Neural progenitor cell (in vitro differentiated cells): ENCODE data around the gene RBM11.

ENCODE experiments used
- EZH2 ChIP-seq: fragments of 200-600 bp; sonication (generic); IDR thresholded peaks from 2 replicates; pipeline ENCODE4 v1.6.1; 2017; ENCODE audit warnings: antibody characterized with exemption, mild to moderate bottlenecking, moderate library complexity
- EZH2phosphoT487 ChIP-seq: fragments of 200-600 bp; sonication (generic); IDR thresholded peaks from 2 replicates; pipeline ENCODE4 v1.6.1; 2017; ENCODE audit warnings: antibody characterized with exemption
- TF ChIP-seq, protein P1 (sequence below): fragments of 200-600 bp; sonication (generic); IDR thresholded peaks from 2 replicates; pipeline ENCODE4 v1.5.1; 2017; ENCODE audit warnings: antibody characterized with exemption, mild to moderate bottlenecking

- TF ChIP-seq, protein P1, sequence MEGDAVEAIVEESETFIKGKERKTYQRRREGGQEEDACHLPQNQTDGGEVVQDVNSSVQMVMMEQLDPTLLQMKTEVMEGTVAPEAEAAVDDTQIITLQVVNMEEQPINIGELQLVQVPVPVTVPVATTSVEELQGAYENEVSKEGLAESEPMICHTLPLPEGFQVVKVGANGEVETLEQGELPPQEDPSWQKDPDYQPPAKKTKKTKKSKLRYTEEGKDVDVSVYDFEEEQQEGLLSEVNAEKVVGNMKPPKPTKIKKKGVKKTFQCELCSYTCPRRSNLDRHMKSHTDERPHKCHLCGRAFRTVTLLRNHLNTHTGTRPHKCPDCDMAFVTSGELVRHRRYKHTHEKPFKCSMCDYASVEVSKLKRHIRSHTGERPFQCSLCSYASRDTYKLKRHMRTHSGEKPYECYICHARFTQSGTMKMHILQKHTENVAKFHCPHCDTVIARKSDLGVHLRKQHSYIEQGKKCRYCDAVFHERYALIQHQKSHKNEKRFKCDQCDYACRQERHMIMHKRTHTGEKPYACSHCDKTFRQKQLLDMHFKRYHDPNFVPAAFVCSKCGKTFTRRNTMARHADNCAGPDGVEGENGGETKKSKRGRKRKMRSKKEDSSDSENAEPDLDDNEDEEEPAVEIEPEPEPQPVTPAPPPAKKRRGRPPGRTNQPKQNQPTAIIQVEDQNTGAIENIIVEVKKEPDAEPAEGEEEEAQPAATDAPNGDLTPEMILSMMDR: no peak
- TF ChIP-seq EZH2 (no peak), EZH2phosphoT487 (no peak)
Measured at GRCh38 chr21:14223365-14223764, 7.4 kb downstream of the RBM11 start.
